ENCODE data around the gene PCDHGA5.

GRCh38 chr5:141360685-141361084 is 3.3 kb upstream of the PCDHGA5 start:
- TF ChIP-seq ZBTB43 (CRISPR knock-in tag; IDR thresholded peaks at IDR 0.05) (no peak), CTCF (IDR thresholded peaks at IDR 0.05) (no peak), NFYB (CRISPR knock-in tag; conservative IDR thresholded peaks at IDR 0.05; ENCODE audit: low read depth) (no peak), ZNF121 (CRISPR knock-in tag; IDR thresholded peaks at IDR 0.05) (no peak), TEAD4 (CRISPR knock-in tag; IDR thresholded peaks at IDR 0.05) (no peak), MYBL2 (CRISPR knock-in tag; IDR thresholded peaks at IDR 0.05) (no peak), USF2 (CRISPR knock-in tag; IDR thresholded peaks at IDR 0.05) (no peak)
